HepG2 (cell line): ENCODE results near the gene ENSA. TPM values are rescaled to one million over a fixed set of nuclear protein-coding genes. Genes with fewer than 3 reads are reported as not detected.
"Not testable (repeated sequence)": the region's sequence is repeated elsewhere in the genome, so short reads cannot be mapped to it uniquely, and the experiment has no call there.

Experiments used
- ATAC-seq: fragments of 200-7000 bp; cut with Tn5 transposase; 3 replicates; pipeline ENCODE4 v1.9.1; 2020; ENCODE audit warnings: mild to moderate bottlenecking, moderate library complexity
- BruUV-seq: library from RNA; stranded (reverse); fragments of 400-500 nt; replicated peaks from 2 replicates; lab custom pipeline; 2021; lab: Mats Ljungman, UMichigan
- CTCF ChIA-PET: fragments of 300-600 bp; formaldehyde crosslinking; extraction: SDS; loops from one replicate; lab custom pipeline; 2021; ENCODE audit warnings: low total read pairs, inconsistent platforms, low intra/inter-chr PET ratio; lab: Yijun Ruan, JAX
- POLR2A ChIA-PET: fragments of 350-600 bp; sonication (Branson Sonifier 250); formaldehyde crosslinking; loops from one replicate; lab custom pipeline; 2020; ENCODE audit warnings: antibody characterized with exemption, inconsistent platforms; lab: Yijun Ruan, JAX
- DNase-seq: peaks from one replicate; pipeline ENCODE4 v3.0.0-alpha.2; 2015; ENCODE audit warnings: low spot score
- FAIRE-seq: peaks from 3 replicates; lab custom pipeline; 2011; peaks lifted over from hg19 to GRCh38; lab: Jason Lieb, UNC
- H2AFZ ChIP-seq: one replicate; pipeline ENCODE4 v1.6.1; 2011; ENCODE audit warnings: low read length, inconsistent platforms
- H3K27ac ChIP-seq: fragments of 300-600 bp; 3 replicates; pipeline ENCODE4 v1.8.0; 2011; ENCODE audit warnings: mixed run types, mild to moderate bottlenecking, mixed read lengths, low read length, inconsistent platforms; ENCODE audit not compliant: insufficient read depth; ENCODE audit errors: extremely low read length
- H3K27me3 ChIP-seq, 2 experiments: fragments of 200-600 bp in 1 of 2; 2 replicates in 1 of 2; 3 replicates in 1 of 2; pipeline versions ENCODE4 v1.6.0 to v1.8.0; 2011; ENCODE audit warnings: low read length in 2 of 2, mild to moderate bottlenecking in 2 of 2, moderate library complexity in 2 of 2, inconsistent platforms in 1 of 2; ENCODE audit not compliant: insufficient read depth in 2 of 2, control insufficient read depth in 1 of 2
- H3K36me3 ChIP-seq, 2 experiments: fragments of 200-600 bp in 1 of 2; replicated peaks in 1 of 2; 2 replicates in 1 of 2; 3 replicates in 1 of 2; pipeline versions ENCODE4 v1.5.1 to v1.8.0; 2011; ENCODE audit warnings: low read length in 2 of 2, inconsistent platforms in 1 of 2; ENCODE audit not compliant: insufficient read depth in 2 of 2, control insufficient read depth in 1 of 2
- H3K4me1 ChIP-seq: 2 replicates; pipeline ENCODE4 v1.5.1; 2012; ENCODE audit warnings: low read length, inconsistent platforms; ENCODE audit not compliant: insufficient read depth
- H3K4me2 ChIP-seq: 2 replicates; pipeline ENCODE4 v1.6.0; 2011; ENCODE audit warnings: low read depth, low read length, inconsistent platforms
- H3K4me3 ChIP-seq, 3 experiments: fragments of 200-600 bp in 1 of 3; sonication (generic), shearing (Covaris generic) in 1 of 3; replicated peaks in 1 of 3; 2 replicates each; pipeline ENCODE4 v1.5.1; 2011 to 2016; ENCODE audit warnings: low read length in 3 of 3, inconsistent platforms in 2 of 3, low read depth in 2 of 3, mild to moderate bottlenecking in 2 of 3, control low read depth in 1 of 3, mixed read lengths in 1 of 3; ENCODE audit not compliant: insufficient read depth in 1 of 3
- H3K79me2 ChIP-seq: one replicate; pipeline ENCODE4 v1.6.1; 2011; ENCODE audit warnings: low read length, inconsistent platforms; ENCODE audit not compliant: insufficient read depth
- H3K9ac ChIP-seq: 2 replicates; pipeline ENCODE4 v1.6.0; 2011; ENCODE audit warnings: mild to moderate bottlenecking, low read depth, low read length, inconsistent platforms; ENCODE audit not compliant: insufficient read depth
- H3K9me3 ChIP-seq: 2 replicates; pipeline ENCODE4 v1.5.1; 2012; ENCODE audit warnings: mild to moderate bottlenecking, low read length
- H4K20me1 ChIP-seq: 2 replicates; pipeline ENCODE4 v1.6.0; 2011; ENCODE audit warnings: inconsistent platforms, mild to moderate bottlenecking, low read length, moderate library complexity; ENCODE audit not compliant: insufficient read depth
- ATF7 ChIP-seq, 2 experiments: fragments of 450-650 bp in 1 of 2; sonication (generic) in 1 of 2; formaldehyde crosslinking in 1 of 2; IDR thresholded peaks; 2 replicates each; pipeline versions ENCODE4 v1.4.0 to v1.6.1; 2016 to 2020; ENCODE audit warnings: antibody characterized with exemption in 1 of 2, mild to moderate bottlenecking in 1 of 2, missing genetic modification reagents in 1 of 2
- CEBPB ChIP-seq: IDR thresholded peaks from 2 replicates; pipeline ENCODE4 v1.6.1; 2011; ENCODE audit warnings: low read depth, low read length, improper control_type of control experiment, borderline replicate concordance
- CEBPG ChIP-seq: IDR thresholded peaks from 2 replicates; pipeline ENCODE4 v1.6.1; 2016
- WGBS: methylation state at CpG from one replicate; pipeline ENCODE4 v1.1.6; 2017; ENCODE audit warnings: low lambda C conversion rate; 5-methylcytosine and 5-hydroxymethylcytosine counted together
- in situ Hi-C: cut with HindIII; loops from 2 replicates; pipeline ENCODE4 v1.10.0; 2017; ENCODE audit warnings: low pct_unique_long_range_greater_than_20kb; ENCODE audit not compliant: extremely low pct_ligation_motif_present
- intact Hi-C: fragments of 100-400 bp; cut with micrococcal nuclease; formaldehyde crosslinking; loops from one replicate; pipeline ENCODE4 v1.10.0; 2022; ENCODE audit not compliant: unreplicated experiment
- polyA plus RNA-seq, 8 experiments: library from polyadenylated mRNA; depleted of rRNA in 3 of 8; stranded (reverse) in 7 of 8; unstranded in 1 of 8; fragments of >200 nt; fragmentation: Illumina TruSeq in 4 of 8; extraction: Trizol in 4 of 8; gene quantifications; 2 replicates each; pipeline versions ENCODE4 v1.2.1 to v1.2.3, GENCODE V29; 2011 to 2016; ENCODE audit warnings: low read depth in 4 of 8, missing spikeins in 1 of 8, mixed read lengths in 1 of 8; ENCODE audit not compliant: insufficient read depth in 1 of 8
- total RNA-seq, 5 experiments: library from RNA; depleted of rRNA; stranded (reverse); fragments of >200 nt; fragmentation: Illumina TruSeq; extraction: Trizol; gene quantifications; 2 replicates each; pipeline ENCODE4 v1.2.3, GENCODE V29; 2016; ENCODE audit warnings: low read depth in 1 of 5

The ENSA gene
- total and polyA plus RNA-seq, 2 of the 13 experiments (the other 11 are each of a cell fraction or from before 2014, with no cell fraction given) = 54.5 to 111 TPM

- H3K9ac ChIP-seq, H3K4me2 ChIP-seq, in situ Hi-C loops, H3K9me3 ChIP-seq, H3K4me3 ChIP-seq, DNase-seq, H3K79me2 ChIP-seq, ATAC-seq, H3K4me1 ChIP-seq, H3K36me3 ChIP-seq, H3K27me3 ChIP-seq, BruUV-seq, POLR2A ChIA-PET, H3K27ac ChIP-seq, intact Hi-C loops, FAIRE-seq, H4K20me1 ChIP-seq, H2AFZ ChIP-seq, CTCF ChIA-PET: not testable (repeated sequence)
- 87% methylated on average over 9 of the region's 9 CpGs for WGBS
These were observed 11.9 kb upstream of the ENSA start for GRCh38 chr1:150641126-150641815.

DNA sequence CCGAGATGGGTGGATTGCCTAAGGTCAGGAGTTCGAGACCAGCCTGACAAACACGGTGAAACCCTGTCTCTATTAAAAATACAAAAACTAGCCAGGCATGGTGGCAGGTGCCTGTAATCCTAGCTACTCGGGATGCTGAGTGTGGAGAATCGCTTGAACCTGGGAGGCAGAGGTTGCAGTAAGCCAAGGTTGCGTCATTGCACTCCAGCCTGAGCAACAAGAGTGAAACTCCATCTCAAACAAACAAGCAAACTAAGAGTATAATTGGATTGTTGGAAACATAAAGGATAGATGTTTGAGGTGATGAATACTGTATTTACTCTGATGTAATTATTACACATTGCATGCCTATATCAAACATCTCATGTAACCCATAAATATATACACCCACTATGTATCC, 9.0 kb upstream of the ENSA start:
- POLR2A ChIA-PET = interaction anchor here (1.0 to 1.2 kb wide), 3 partner anchors 9 to 59 kb away, joined by 3 to 4 read pairs (median 3); partner anchors contain the start of genes ENSA and MCL1

More for the DNA sequence above, 9.0 kb upstream of the ENSA start:
- DNase-seq; H4K20me1 ChIP-seq; BruUV-seq; H3K27me3 ChIP-seq; H3K4me3 ChIP-seq; H3K9ac ChIP-seq; H3K36me3 ChIP-seq; H3K9me3 ChIP-seq; H3K4me2 ChIP-seq; H3K27ac ChIP-seq; intact Hi-C loops; H2AFZ ChIP-seq; in situ Hi-C loops; ATAC-seq; CTCF ChIA-PET; H3K79me2 ChIP-seq; TF ChIP-seq ATF7 (CRISPR knock-in tag; IDR thresholded peaks at IDR 0.05): not testable (repeated sequence)
- peaks cover 11% of the 10 kb centered on the region; the same call in 1 of the 2 replicates for H3K4me1 ChIP-seq
- FAIRE-seq = peak; percentile 26
- 0 out of 2 replicates have a peak, but pooled peaks have one; percentile 11 for TF ChIP-seq ATF7 (IDR thresholded peaks at IDR 0.05)
- peak; percentile 82 for TF ChIP-seq CEBPG (CRISPR knock-in tag)
- peak; percentile 80 for TF ChIP-seq CEBPB
- 53% methylated on average over 6 of the region's 6 CpGs for WGBS
